Loucy (cell line): Measurements from ENCODE around the gene BCL7B.
A peak's percentile ranks its signal among the peaks of the same experiment; 100 is the strongest.
"Not testable (repeated sequence)": the region's sequence is repeated elsewhere in the genome, so short reads cannot be mapped to it uniquely, and the experiment has no call there.

Experiments
- H2AFZ ChIP-seq: fragments of 200-600 bp; sonication (generic); 2 replicates; pipeline ENCODE4 v1.6.0; 2016; ENCODE audit warnings: antibody characterized with exemption, mild to moderate bottlenecking, low read length, moderate library complexity
- H3F3A ChIP-seq: fragments of 200-600 bp; 2 replicates; pipeline ENCODE4 v1.6.0; 2016; ENCODE audit warnings: antibody characterized with exemption, low read depth, mild to moderate bottlenecking
- H3K27me3 ChIP-seq: fragments of 200-600 bp; sonication (generic); 2 replicates; pipeline ENCODE4 v1.6.1; 2014; ENCODE audit warnings: low read length, mild to moderate bottlenecking; ENCODE audit not compliant: insufficient read depth, poor library complexity, severe bottlenecking
- H3K36me3 ChIP-seq: fragments of 200-600 bp; sonication (generic); 2 replicates; pipeline ENCODE4 v1.6.1; 2016; ENCODE audit warnings: low read length; ENCODE audit not compliant: insufficient read depth
- H3K4me1 ChIP-seq: fragments of 200-600 bp; sonication (generic); 2 replicates; pipeline ENCODE4 v1.5.1; 2014; ENCODE audit warnings: low read length, mild to moderate bottlenecking; ENCODE audit not compliant: insufficient read depth, poor library complexity, severe bottlenecking
- H3K4me2 ChIP-seq: fragments of 200-600 bp; sonication (generic); 2 replicates; pipeline ENCODE4 v1.6.0; 2014; ENCODE audit warnings: antibody characterized with exemption, low read length, low read depth, mild to moderate bottlenecking; ENCODE audit not compliant: poor library complexity, severe bottlenecking
- H3K4me3 ChIP-seq: fragments of 200-600 bp; sonication (generic); 2 replicates; pipeline ENCODE4 v1.5.1; 2014; ENCODE audit warnings: low read length, mild to moderate bottlenecking, mixed read lengths; ENCODE audit not compliant: poor library complexity, severe bottlenecking
- H3K79me2 ChIP-seq: fragments of 200-600 bp; sonication (generic); 2 replicates; pipeline ENCODE4 v1.6.1; 2014; ENCODE audit warnings: low read length; ENCODE audit not compliant: insufficient read depth
- H3K9ac ChIP-seq: fragments of 200-600 bp; sonication (generic); 2 replicates; pipeline ENCODE4 v1.6.0; 2014; ENCODE audit warnings: mild to moderate bottlenecking, low read depth, low read length, moderate library complexity; ENCODE audit not compliant: poor library complexity, severe bottlenecking
- H3K9me2 ChIP-seq: fragments of 200-600 bp; sonication (generic); replicated peaks from 2 replicates; pipeline ENCODE4 v1.6.1; 2016; ENCODE audit warnings: low read depth, low read length, mixed read lengths
- H3K9me3 ChIP-seq: fragments of 200-600 bp; sonication (generic); 2 replicates; pipeline ENCODE4 v1.6.1; 2014; ENCODE audit warnings: mild to moderate bottlenecking, antibody characterized with exemption, low read length, low read depth; ENCODE audit not compliant: insufficient read depth
- H4K20me1 ChIP-seq: fragments of 200-600 bp; sonication (generic); 2 replicates; pipeline ENCODE4 v1.6.0; 2014; ENCODE audit warnings: antibody characterized with exemption, low read length, mild to moderate bottlenecking; ENCODE audit not compliant: insufficient read depth, poor library complexity, severe bottlenecking
- EZH2phosphoT487 ChIP-seq: fragments of 200-600 bp; IDR thresholded peaks from 2 replicates; pipeline ENCODE4 v1.6.1; 2018; ENCODE audit warnings: antibody characterized with exemption, mild to moderate bottlenecking, moderate library complexity, borderline replicate concordance
- TF ChIP-seq, protein P1 (sequence below): fragments of 200-600 bp; sonication (generic); conservative IDR thresholded peaks from 2 replicates; pipeline ENCODE4 v1.5.1; 2014; ENCODE audit warnings: mild to moderate bottlenecking, antibody characterized with exemption, low read length

The BCL7B gene

DNA sequence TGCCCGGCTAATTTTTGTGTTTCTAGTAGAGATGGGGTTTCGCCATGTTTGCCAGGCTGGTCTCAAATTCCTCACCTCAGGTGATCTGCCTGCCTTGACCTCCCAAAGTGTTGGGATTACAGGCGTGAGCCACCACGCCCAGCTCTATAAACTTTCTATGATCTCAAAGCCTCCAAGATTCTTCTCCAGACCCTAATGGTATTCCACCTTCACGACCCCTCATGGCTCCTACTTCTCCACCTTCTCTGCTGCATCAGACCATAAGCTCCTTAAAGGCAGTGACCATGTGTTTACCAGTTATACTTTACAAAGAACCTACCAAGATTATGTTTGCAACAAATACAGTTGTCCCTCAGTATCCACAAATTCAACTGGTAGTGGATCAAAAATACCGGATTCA is 25.3 kb downstream of the BCL7B start:
- Histone ChIP-seq H3K79me2 (no peaks in the 10 kb centered on the region), H3K4me1 (peaks cover 15% of the 10 kb centered on the region), H3K9me3 (no peaks in the 10 kb centered on the region), H3K36me3 (peaks cover 22% of the 10 kb centered on the region; the same call in 1 of the 2 replicates), H3K9me2 (no peaks in the 10 kb centered on the region), H3K4me2 (no peak overlapping the region), H3F3A (peaks cover 13% of the 10 kb centered on the region), H2AFZ (no peak overlapping the region), H3K4me3 (no peak overlapping the region), H3K9ac (no peak overlapping the region), H3K27me3 (no peaks in the 10 kb centered on the region), H4K20me1 (no peaks in the 10 kb centered on the region)
- no peak for TF ChIP-seq EZH2phosphoT487
- TF ChIP-seq, protein P1, sequence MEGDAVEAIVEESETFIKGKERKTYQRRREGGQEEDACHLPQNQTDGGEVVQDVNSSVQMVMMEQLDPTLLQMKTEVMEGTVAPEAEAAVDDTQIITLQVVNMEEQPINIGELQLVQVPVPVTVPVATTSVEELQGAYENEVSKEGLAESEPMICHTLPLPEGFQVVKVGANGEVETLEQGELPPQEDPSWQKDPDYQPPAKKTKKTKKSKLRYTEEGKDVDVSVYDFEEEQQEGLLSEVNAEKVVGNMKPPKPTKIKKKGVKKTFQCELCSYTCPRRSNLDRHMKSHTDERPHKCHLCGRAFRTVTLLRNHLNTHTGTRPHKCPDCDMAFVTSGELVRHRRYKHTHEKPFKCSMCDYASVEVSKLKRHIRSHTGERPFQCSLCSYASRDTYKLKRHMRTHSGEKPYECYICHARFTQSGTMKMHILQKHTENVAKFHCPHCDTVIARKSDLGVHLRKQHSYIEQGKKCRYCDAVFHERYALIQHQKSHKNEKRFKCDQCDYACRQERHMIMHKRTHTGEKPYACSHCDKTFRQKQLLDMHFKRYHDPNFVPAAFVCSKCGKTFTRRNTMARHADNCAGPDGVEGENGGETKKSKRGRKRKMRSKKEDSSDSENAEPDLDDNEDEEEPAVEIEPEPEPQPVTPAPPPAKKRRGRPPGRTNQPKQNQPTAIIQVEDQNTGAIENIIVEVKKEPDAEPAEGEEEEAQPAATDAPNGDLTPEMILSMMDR, result no peak

DNA sequence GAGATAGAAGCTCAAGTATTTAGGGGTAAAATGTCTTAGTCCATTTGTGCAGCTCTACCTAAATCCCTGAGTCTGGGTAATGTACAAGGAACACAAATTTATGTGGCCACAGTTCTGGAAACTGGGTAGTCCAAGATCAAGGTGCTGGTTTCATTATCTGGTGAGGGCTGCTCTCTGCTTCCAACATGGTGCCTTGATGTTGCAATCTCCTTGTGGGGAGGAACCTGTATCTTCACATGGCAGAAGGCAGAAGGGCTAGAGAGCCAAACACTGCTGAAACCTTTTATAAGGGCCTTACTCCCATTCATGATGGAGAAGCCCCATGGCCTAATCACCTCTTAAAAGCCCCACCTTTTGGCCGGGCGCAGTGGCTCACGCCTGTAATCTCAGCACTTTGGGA is 26.7 kb downstream of the BCL7B start:
- no peak overlapping the region for H3K4me2 ChIP-seq
- H3K9me2 ChIP-seq, result no peaks in the 10 kb centered on the region
- H3K9me3 ChIP-seq, result no peaks in the 10 kb centered on the region
- no peak overlapping the region for H3K4me3 ChIP-seq
- H2AFZ ChIP-seq, result no peak overlapping the region
- H3K36me3 ChIP-seq, result peaks cover 9% of the 10 kb centered on the region; the same call in 1 of the 2 replicates
- H3K27me3 ChIP-seq, result no peaks in the 10 kb centered on the region
- H3K4me1 ChIP-seq, result peaks cover 24% of the 10 kb centered on the region
- no peaks in the 10 kb centered on the region for H3K79me2 ChIP-seq
- no peak overlapping the region for H3K9ac ChIP-seq
- H3F3A ChIP-seq, result peaks cover 17% of the 10 kb centered on the region
- H4K20me1 ChIP-seq, result no peaks in the 10 kb centered on the region
- TF ChIP-seq, protein P1, result no peak
- TF ChIP-seq EZH2phosphoT487, result no peak

DNA sequence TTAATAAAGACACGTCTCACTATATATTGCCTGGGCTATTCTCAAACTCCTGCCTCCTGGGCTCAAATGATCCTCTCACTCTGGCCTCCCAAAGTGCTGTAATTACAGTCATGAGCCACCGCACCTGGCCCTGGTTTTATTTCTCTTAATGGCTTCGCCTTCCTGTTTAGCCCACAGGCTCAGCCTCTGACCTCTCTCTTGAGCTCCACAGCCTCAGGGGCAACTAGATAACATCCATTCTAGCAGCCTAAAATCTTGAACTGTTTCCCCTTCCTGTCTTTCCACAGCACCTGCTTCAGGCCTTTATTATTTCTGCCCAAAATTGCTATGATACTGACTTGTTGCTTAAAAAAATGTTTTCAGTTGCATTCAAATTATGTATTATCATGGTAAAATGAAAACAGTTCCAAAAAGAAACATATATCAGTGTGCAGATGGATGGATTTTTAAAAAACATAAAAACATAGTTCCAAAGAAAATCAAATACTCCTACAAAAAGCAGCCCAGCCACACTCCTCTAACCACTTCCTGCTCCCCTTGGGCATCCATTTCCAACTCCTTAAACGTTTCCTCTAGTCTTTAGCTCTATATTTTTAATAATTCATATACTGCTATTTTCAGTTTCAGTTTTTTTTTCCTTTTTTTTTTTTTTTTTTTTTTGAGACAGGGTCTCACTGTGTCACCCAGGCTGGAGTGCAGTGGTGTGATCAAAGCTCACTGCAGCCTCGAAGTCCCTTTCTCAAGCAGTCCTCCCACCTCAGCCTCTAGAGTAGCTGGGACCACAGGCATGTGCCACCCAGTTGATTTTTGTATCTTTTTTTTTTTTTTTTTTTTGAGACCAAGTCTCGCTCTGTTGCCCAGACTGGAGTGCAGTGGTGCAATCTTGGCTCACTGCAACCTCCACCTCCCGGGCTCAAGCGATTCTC is 30.3 kb downstream of the BCL7B start:
- H3K9me3 ChIP-seq, result no peaks in the 10 kb centered on the region
- peaks cover 19% of the 10 kb centered on the region for H3K79me2 ChIP-seq
- peak overlapping the region; percentile 25 for H3K9ac ChIP-seq
- H2AFZ ChIP-seq, result no peak overlapping the region
- H3K36me3 ChIP-seq, result no peaks in the 10 kb centered on the region
- H3K4me2 ChIP-seq, result peak overlapping the region; percentile 71
- peaks cover 37% of the 10 kb centered on the region for H3K4me1 ChIP-seq
- H3K27me3 ChIP-seq, result no peaks in the 10 kb centered on the region
- no peaks in the 10 kb centered on the region for H3K9me2 ChIP-seq
- H4K20me1 ChIP-seq, result no peaks in the 10 kb centered on the region
- H3F3A ChIP-seq, result peaks cover 24% of the 10 kb centered on the region
- peak overlapping the region; percentile 27 for H3K4me3 ChIP-seq
- TF ChIP-seq, protein P1, result no peak
- no peak for TF ChIP-seq EZH2phosphoT487

DNA sequence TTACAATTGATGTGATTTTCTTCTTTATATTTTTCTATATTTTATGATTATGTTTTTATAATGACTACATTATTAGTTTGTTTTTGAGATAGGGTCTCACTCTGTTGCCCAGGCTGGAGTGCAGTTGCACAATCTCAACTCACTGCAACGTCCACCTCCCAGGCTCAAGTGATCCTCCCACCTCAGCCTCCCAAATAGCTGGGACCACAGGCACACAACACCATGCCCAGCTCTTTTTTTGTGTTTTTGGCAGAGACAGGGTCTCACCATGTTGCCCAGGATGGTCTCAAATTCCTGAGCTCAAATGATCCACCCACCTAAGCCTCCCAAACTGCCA is 31.4 kb downstream of the BCL7B start:
- H3K4me1 ChIP-seq, result peaks cover 37% of the 10 kb centered on the region
- H3K4me3 ChIP-seq, result peak overlapping the region; percentile 72

More for the DNA sequence above, 31.4 kb downstream of the BCL7B start:
- peak overlapping the region; percentile 77 for H3K9ac ChIP-seq
- H3K36me3 ChIP-seq, H2AFZ ChIP-seq, H3K27me3 ChIP-seq, H3K9me2 ChIP-seq, H3K9me3 ChIP-seq, H4K20me1 ChIP-seq: not testable (repeated sequence)
- H3F3A ChIP-seq, result peaks cover 24% of the 10 kb centered on the region
- H3K79me2 ChIP-seq, result peaks cover 26% of the 10 kb centered on the region
- peak overlapping the region; percentile 85 for H3K4me2 ChIP-seq
